DND-41 (cell line): Measurements from ENCODE around the gene LRP6.

Experiments used
- ATAC-seq: fragments of 200-7000 bp; cut with Tn5 transposase; 3 replicates; pipeline ENCODE4 v1.9.1; 2021; ENCODE audit warnings: low read depth; ENCODE audit not compliant: insufficient read depth
- DNase-seq: peaks from one replicate; pipeline ENCODE4 v3.0.0-alpha.2; 2020
- H2AFZ ChIP-seq: 2 replicates; pipeline ENCODE4 v1.6.0; 2012; ENCODE audit warnings: low read depth, low read length
- H3K27ac ChIP-seq: 2 replicates; pipeline ENCODE4 v1.5.1; 2012; ENCODE audit warnings: low read length, inconsistent platforms
- H3K27me3 ChIP-seq: fragments of 200-600 bp; sonication (generic); 2 replicates; pipeline ENCODE4 v1.6.0; 2012; ENCODE audit warnings: low read length, mild to moderate bottlenecking, inconsistent platforms; ENCODE audit not compliant: insufficient read depth, poor library complexity
- H3K36me3 ChIP-seq: 2 replicates; pipeline ENCODE4 v1.5.1; 2012; ENCODE audit warnings: low read length, inconsistent platforms; ENCODE audit not compliant: insufficient read depth
- H3K4me1 ChIP-seq: 2 replicates; pipeline ENCODE4 v1.5.1; 2012; ENCODE audit warnings: mild to moderate bottlenecking, low read length; ENCODE audit not compliant: insufficient read depth
- H3K4me2 ChIP-seq: 2 replicates; pipeline ENCODE4 v1.6.0; 2012; ENCODE audit warnings: mild to moderate bottlenecking, moderate library complexity, low read length, inconsistent platforms; ENCODE audit not compliant: insufficient read depth
- H3K4me3 ChIP-seq, 2 experiments: fragments of 200-600 bp in 1 of 2; shearing (Covaris generic) in 1 of 2; 2 replicates each; pipeline ENCODE4 v1.5.1; 2012 to 2016; ENCODE audit warnings: inconsistent platforms in 2 of 2, low read length in 2 of 2, mild to moderate bottlenecking in 2 of 2, low read depth in 1 of 2, moderate library complexity in 1 of 2
- H3K79me2 ChIP-seq: 2 replicates; pipeline ENCODE4 v1.6.0; 2012; ENCODE audit warnings: low read length, inconsistent platforms; ENCODE audit not compliant: insufficient read depth
- H3K9ac ChIP-seq: 2 replicates; pipeline ENCODE4 v1.6.0; 2012; ENCODE audit warnings: low read depth, mild to moderate bottlenecking, inconsistent platforms, low read length, moderate library complexity
- H3K9me3 ChIP-seq: 2 replicates; pipeline ENCODE4 v1.5.1; 2012; ENCODE audit warnings: low read length, moderate library complexity, mild to moderate bottlenecking, inconsistent platforms; ENCODE audit not compliant: insufficient read depth, severe bottlenecking
- H4K20me1 ChIP-seq: 2 replicates; pipeline ENCODE4 v1.6.0; 2012; ENCODE audit warnings: low read length; ENCODE audit not compliant: insufficient read depth
- CTCF ChIP-seq: IDR thresholded peaks from 2 replicates; pipeline ENCODE4 v1.5.1; 2012; ENCODE audit warnings: borderline replicate concordance, low read length, moderate library complexity, mild to moderate bottlenecking; ENCODE audit not compliant: poor library complexity, severe bottlenecking; ENCODE audit errors: extremely low read depth
- EZH2 ChIP-seq: IDR thresholded peaks from 3 replicates; pipeline ENCODE4 v1.6.1; 2012; ENCODE audit warnings: borderline replicate concordance, low read depth, mild to moderate bottlenecking, moderate library complexity, low read length, inconsistent platforms; ENCODE audit not compliant: severe bottlenecking

LRP6 gene

GRCh38 chr12:12278899-12279298, 12.1 kb upstream of the LRP6 start:
- no peak for ATAC-seq
- Histone ChIP-seq H3K9ac (no peak overlapping the region), H3K4me3 (no peak overlapping the region), H3K27me3 (peaks cover 18% of the 10 kb centered on the region), H3K79me2 (no peaks in the 10 kb centered on the region), H3K4me2 (no peak overlapping the region), H2AFZ (no peak overlapping the region), H3K27ac (no peak overlapping the region), H4K20me1 (no peaks in the 10 kb centered on the region), H3K4me1 (no peaks in the 10 kb centered on the region), H3K9me3 (no peaks in the 10 kb centered on the region), H3K36me3 (no peaks in the 10 kb centered on the region)
- TF ChIP-seq CTCF (no peak), EZH2 (no peak)
- DNase-seq: no peak

- Histone ChIP-seq H4K20me1 (no peaks in the 10 kb centered on the region), H3K9me3 (no peaks in the 10 kb centered on the region), H3K36me3 (no peaks in the 10 kb centered on the region), H3K79me2 (no peaks in the 10 kb centered on the region), H3K9ac (no peak overlapping the region), H3K27me3 (peaks cover 9% of the 10 kb centered on the region), H3K4me2 (no peak overlapping the region), H3K27ac (no peak overlapping the region), H2AFZ (no peak overlapping the region), H3K4me1 (no peaks in the 10 kb centered on the region), H3K4me3 (no peak overlapping the region)
- TF ChIP-seq EZH2 (no peak), CTCF (no peak)
- ATAC-seq (no peak), DNase-seq (no peak)
Measured at GRCh38 chr12:12275874-12276273, 9.0 kb upstream of the LRP6 start.

- no peaks in the 10 kb centered on the region for H3K36me3 ChIP-seq
- H3K4me2 ChIP-seq: no peak overlapping the region
- H2AFZ ChIP-seq: no peak overlapping the region
- DNase-seq (no peak), ATAC-seq (no peak)
- H3K27me3 ChIP-seq: peaks cover 4% of the 10 kb centered on the region
- no peaks in the 10 kb centered on the region for H3K9me3 ChIP-seq
- TF ChIP-seq CTCF: no peak
- no peak for TF ChIP-seq EZH2
- H3K27ac ChIP-seq: no peak overlapping the region
- H3K4me3 ChIP-seq: no peak overlapping the region
- H3K79me2 ChIP-seq: no peaks in the 10 kb centered on the region
- H4K20me1 ChIP-seq: no peaks in the 10 kb centered on the region
- H3K4me1 ChIP-seq: no peaks in the 10 kb centered on the region
- no peak overlapping the region for H3K9ac ChIP-seq
Measured at GRCh38 chr12:12273291-12273957, 6.6 kb upstream of the LRP6 start.
